K562 (cell line): ENCODE data around the gene ABCA1. TPM values are rescaled to one million over a fixed set of nuclear protein-coding genes. Genes with fewer than 3 reads are reported as not detected.

Experiments
- MTA1 ChIP-seq: fragments of 450-650 bp; IDR thresholded peaks from 2 replicates; pipeline ENCODE4 v1.6.1; 2017; ENCODE audit warnings: borderline replicate concordance
- SMARCA5 ChIP-seq: fragments of 450-650 bp; IDR thresholded peaks from 2 replicates; pipeline ENCODE4 v1.6.1; 2016
- SPI1 ChIP-seq: IDR thresholded peaks from 2 replicates; pipeline ENCODE4 v1.6.1; 2011; ENCODE audit warnings: low read depth, low read length, control low read depth, borderline replicate concordance
- XRCC3 ChIP-seq: fragments of 450-650 bp; IDR thresholded peaks from 2 replicates; pipeline ENCODE4 v1.6.1; 2017; ENCODE audit warnings: mild to moderate bottlenecking, moderate library complexity
- ZBTB40 ChIP-seq, 2 experiments: fragments of 450-650 bp in 1 of 2; sonication (generic) in 1 of 2; formaldehyde crosslinking in 1 of 2; IDR thresholded peaks; 2 replicates each; pipeline versions ENCODE4 v1.7.1 to v1.9.0; 2016 to 2022; ENCODE audit warnings: inconsistent platforms in 1 of 2, mild to moderate bottlenecking in 1 of 2, missing genetic modification reagents in 1 of 2
- ZNF197 ChIP-seq: fragments of 200-800 bp; sonication (Bioruptor generic); IDR thresholded peaks from 2 replicates; pipeline ENCODE4 v1.6.1; 2016; ENCODE audit warnings: low read depth, missing genetic modification characterization, missing compliant biosample characterization
- ZNF274 ChIP-seq: IDR thresholded peaks from 2 replicates; pipeline ENCODE4 v1.6.1; 2011; ENCODE audit warnings: low read depth, mild to moderate bottlenecking, low read length, moderate library complexity, borderline replicate concordance
- ZNF609 ChIP-seq: sonication (generic); formaldehyde crosslinking; IDR thresholded peaks from 2 replicates; pipeline ENCODE4 v1.8.1; 2023; ENCODE audit warnings: missing genetic modification reagents, mild to moderate bottlenecking, borderline replicate concordance
- polyA plus RNA-seq, 8 experiments: library from polyadenylated mRNA; depleted of rRNA in 4 of 8; stranded (reverse) in 5 of 8; unstranded in 3 of 8; fragments of >200 nt; fragmentation: Nextera tagmentation in 2 of 8; fragmentation: Illumina TruSeq in 1 of 8; extraction: Ambion mirVana in 2 of 8; extraction: Trizol in 1 of 8; gene quantifications; 2 replicates each; pipeline versions ENCODE4 v1.2.1 to v1.2.3, GENCODE V29; 2011 to 2014; ENCODE audit warnings: inconsistent platforms in 1 of 8, missing spikeins in 1 of 8
- total RNA-seq, 7 experiments: library from RNA; depleted of rRNA in 6 of 7; stranded (reverse); fragments of >200 nt in 6 of 7; fragmentation: Illumina TruSeq in 2 of 7; extraction: Trizol in 2 of 7; gene quantifications; 2 replicates each; pipeline versions ENCODE4 v1.2.1 to v1.2.3, GENCODE V29; 2011 to 2021; ENCODE audit warnings: low replicate concordance in 1 of 7

Gene ABCA1
- total and polyA plus RNA-seq, 9 of the 15 experiments (the other 6 are each of a cell fraction or from before 2014, with no cell fraction given), result under 0.01 to 0.18 (median 0.02) TPM; not detected in 5

- TF ChIP-seq MTA1 (peak; percentile 71; the same call in 1 of the 2 replicates), SMARCA5 (no peak), XRCC3 (no peak), ZBTB40 (IDR thresholded peaks at IDR 0.05) (peak; percentile 47; the same call in 1 of the 2 replicates), ZBTB40 (CRISPR knock-in tag; IDR thresholded peaks at IDR 0.05) (no peak), ZNF197 (peak; percentile 41; the same call in 1 of the 2 replicates), ZNF274 (no peak), SPI1 (peak; percentile 98), ZNF609 (0 out of 2 replicates have a peak, but pooled peaks have one; percentile 34)
These were observed 153.0 kb downstream of the ABCA1 start (continued) for GRCh38 chr9:104774831-104775573.
